ENCODE results near the gene EFCAB6.

Gene EFCAB6

DNA sequence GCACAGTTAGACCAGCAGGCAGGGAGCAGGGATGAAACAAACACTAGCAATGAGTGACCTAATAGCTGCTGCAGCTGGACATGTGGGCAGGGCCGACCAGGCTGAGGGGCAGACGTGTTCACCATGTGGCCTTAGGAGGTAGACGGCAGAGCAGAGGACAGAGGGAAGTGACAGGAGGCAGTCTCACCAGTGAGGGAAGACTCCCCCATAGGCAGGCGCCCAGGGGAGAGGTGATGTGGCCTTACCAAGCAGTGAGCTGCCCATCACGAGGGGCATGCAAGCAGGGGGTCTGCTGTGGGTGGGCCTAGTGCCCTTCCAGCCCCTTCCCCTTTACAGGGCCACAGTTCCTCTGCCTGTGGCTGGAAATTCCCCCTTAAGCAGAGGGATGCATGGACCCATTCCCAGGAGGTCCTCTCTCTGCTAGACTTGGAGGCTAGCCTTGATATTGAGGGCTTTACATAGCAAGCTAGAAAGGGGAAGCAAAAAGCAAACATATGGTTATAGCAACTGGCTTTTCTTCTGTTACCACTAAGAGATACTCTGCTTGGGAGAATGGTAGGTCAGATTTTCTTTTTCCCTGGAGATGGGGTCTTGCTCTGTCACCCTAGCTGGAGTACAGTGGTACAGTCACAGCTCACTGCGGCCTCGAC is 332.7 kb downstream of the EFCAB6 start:
- DNase-seq (ENCODE audit: low read depth in 2 of 2): no peak
- TF ChIP-seq, protein P1, sequence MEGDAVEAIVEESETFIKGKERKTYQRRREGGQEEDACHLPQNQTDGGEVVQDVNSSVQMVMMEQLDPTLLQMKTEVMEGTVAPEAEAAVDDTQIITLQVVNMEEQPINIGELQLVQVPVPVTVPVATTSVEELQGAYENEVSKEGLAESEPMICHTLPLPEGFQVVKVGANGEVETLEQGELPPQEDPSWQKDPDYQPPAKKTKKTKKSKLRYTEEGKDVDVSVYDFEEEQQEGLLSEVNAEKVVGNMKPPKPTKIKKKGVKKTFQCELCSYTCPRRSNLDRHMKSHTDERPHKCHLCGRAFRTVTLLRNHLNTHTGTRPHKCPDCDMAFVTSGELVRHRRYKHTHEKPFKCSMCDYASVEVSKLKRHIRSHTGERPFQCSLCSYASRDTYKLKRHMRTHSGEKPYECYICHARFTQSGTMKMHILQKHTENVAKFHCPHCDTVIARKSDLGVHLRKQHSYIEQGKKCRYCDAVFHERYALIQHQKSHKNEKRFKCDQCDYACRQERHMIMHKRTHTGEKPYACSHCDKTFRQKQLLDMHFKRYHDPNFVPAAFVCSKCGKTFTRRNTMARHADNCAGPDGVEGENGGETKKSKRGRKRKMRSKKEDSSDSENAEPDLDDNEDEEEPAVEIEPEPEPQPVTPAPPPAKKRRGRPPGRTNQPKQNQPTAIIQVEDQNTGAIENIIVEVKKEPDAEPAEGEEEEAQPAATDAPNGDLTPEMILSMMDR (IDR thresholded peaks at IDR 0.05; ENCODE audit: low read depth, low read length): no peak
- H3K4me3 ChIP-seq (replicated peaks in 1 of 2; ENCODE audit: low read depth in 2 of 2, low read length in 2 of 2): no peak overlapping the region

Data from cardiac fibroblast (primary cell).